Suprapubic skin (tissue), 4 donors: ENCODE results near the gene RAB10. TPM values are rescaled to one million over a fixed set of nuclear protein-coding genes. Genes with fewer than 3 reads are reported as not detected.

Experiments used
- DNase-seq, 2 donors: peaks; one replicate each; pipeline ENCODE4 v3.0.0-alpha.2; 2019; ENCODE audit warnings: low spot score in 2 of 2
- H3K27ac ChIP-seq: fragments of 200-600 bp; sonication (generic); one replicate; pipeline ENCODE4 v1.5.1; 2019
- H3K27me3 ChIP-seq: fragments of 200-600 bp; sonication (generic); one replicate; pipeline ENCODE4 v1.5.1; 2019
- H3K36me3 ChIP-seq: fragments of 200-600 bp; sonication (generic); one replicate; pipeline ENCODE4 v1.5.1; 2019
- H3K4me1 ChIP-seq: fragments of 200-600 bp; sonication (generic); one replicate; pipeline ENCODE4 v1.5.1; 2019
- H3K4me3 ChIP-seq: fragments of 200-600 bp; sonication (generic); one replicate; pipeline ENCODE4 v1.5.1; 2019; ENCODE audit warnings: mild to moderate bottlenecking
- H3K9me3 ChIP-seq: fragments of 200-600 bp; sonication (generic); one replicate; pipeline ENCODE4 v1.5.1; 2019
- CTCF ChIP-seq, 2 donors: fragments of 200-600 bp in 1 of 2; fragments of 450-650 bp in 1 of 2; sonication (generic) in 1 of 2; IDR thresholded peaks; one replicate each; pipeline ENCODE4 v1.5.1; 2016 to 2019; ENCODE audit warnings: antibody characterized with exemption in 2 of 2, mild to moderate bottlenecking in 1 of 2, moderate library complexity in 1 of 2
- EP300 ChIP-seq: sonication (generic); formaldehyde crosslinking; IDR thresholded peaks from one replicate; pipeline ENCODE4 v1.6.1; 2017; ENCODE audit warnings: antibody characterized with exemption
- POLR2A ChIP-seq, 2 donors: fragments of 450-650 bp; IDR thresholded peaks; one replicate each; pipeline ENCODE4 v1.6.1; 2017; ENCODE audit warnings: antibody characterized with exemption in 2 of 2, mild to moderate bottlenecking in 2 of 2, moderate library complexity in 2 of 2
- POLR2AphosphoS5 ChIP-seq, 3 donors: sonication (generic); formaldehyde crosslinking; IDR thresholded peaks; one replicate each; pipeline ENCODE4 v1.6.1; 2017; ENCODE audit warnings: antibody characterized with exemption in 3 of 3
- WGBS: methylation state at CpG from one replicate; pipeline ENCODE4 v1.1.5; 2018; 5-methylcytosine and 5-hydroxymethylcytosine counted together
- total RNA-seq, 4 donors: library from RNA; depleted of rRNA; stranded (reverse); fragments of >200 nt; gene quantifications; one replicate each; pipeline ENCODE4 v1.1.0, GENCODE V29; 2016

RAB10 gene
- total RNA-seq, 4 donors from 2014 or later, result 145 to 171 (median 165) TPM

- no peak overlapping the region for H3K4me3 ChIP-seq
- no peaks in the 10 kb centered on the region for H3K9me3 ChIP-seq
- H3K27me3 ChIP-seq, result no peaks in the 10 kb centered on the region
- 73% methylated on average over 8 of the region's 8 CpGs for WGBS
- DNase-seq, result no peak
- no peak for TF ChIP-seq EP300
- no peak for TF ChIP-seq POLR2AphosphoS5 (IDR thresholded peaks at IDR 0.05)
- no peak for TF ChIP-seq CTCF (IDR thresholded peaks at IDR 0.05)
- no peak for TF ChIP-seq POLR2A (IDR thresholded peaks at IDR 0.05)
- H3K36me3 ChIP-seq, result no peaks in the 10 kb centered on the region
- H3K27ac ChIP-seq, result no peak overlapping the region
- peaks cover 17% of the 10 kb centered on the region for H3K4me1 ChIP-seq
These were observed 40.8 kb downstream of the RAB10 start for GRCh38 chr2:26074676-26075075.

- Histone ChIP-seq H3K9me3 (no peaks in the 10 kb centered on the region), H3K36me3 (no peaks in the 10 kb centered on the region), H3K4me1 (peaks cover 17% of the 10 kb centered on the region), H3K27me3 (no peaks in the 10 kb centered on the region), H3K27ac (no peak overlapping the region), H3K4me3 (no peak overlapping the region)
- TF ChIP-seq POLR2A (IDR thresholded peaks at IDR 0.05) (no peak), CTCF (IDR thresholded peaks at IDR 0.05) (no peak), EP300 (no peak), POLR2AphosphoS5 (IDR thresholded peaks at IDR 0.05) (no peak)
- 85% methylated on average over 1 of the region's 1 CpG for WGBS
- DNase-seq, result no peak
These were observed 41.3 kb downstream of the RAB10 start for GRCh38 chr2:26075173-26075572.

GRCh38 chr2:26076001-26076587, 42.2 kb downstream of the RAB10 start:
- TF ChIP-seq POLR2AphosphoS5 (IDR thresholded peaks at IDR 0.05) (no peak), CTCF (IDR thresholded peaks at IDR 0.05) (no peak), EP300 (no peak), POLR2A (IDR thresholded peaks at IDR 0.05) (no peak)
- DNase-seq, result no peak
- Histone ChIP-seq H3K9me3 (no peaks in the 10 kb centered on the region), H3K4me3 (no peak overlapping the region), H3K36me3 (no peaks in the 10 kb centered on the region), H3K27ac (no peak overlapping the region), H3K4me1 (peaks cover 17% of the 10 kb centered on the region), H3K27me3 (no peaks in the 10 kb centered on the region)
- WGBS, result 100% methylated on average over 1 of the region's 1 CpG

GRCh38 chr2:26077291-26077690, 43.4 kb downstream of the RAB10 start:
- peaks cover 17% of the 10 kb centered on the region for H3K4me1 ChIP-seq
- no peaks in the 10 kb centered on the region for H3K27me3 ChIP-seq
- WGBS, result 86% methylated on average over 2 of the region's 2 CpGs
- no peak for DNase-seq
- H3K9me3 ChIP-seq, result no peaks in the 10 kb centered on the region
- TF ChIP-seq EP300 (no peak), CTCF (IDR thresholded peaks at IDR 0.05) (no peak), POLR2A (IDR thresholded peaks at IDR 0.05) (no peak), POLR2AphosphoS5 (IDR thresholded peaks at IDR 0.05) (no peak)
- no peak overlapping the region for H3K4me3 ChIP-seq
- H3K27ac ChIP-seq, result no peak overlapping the region
- H3K36me3 ChIP-seq, result no peaks in the 10 kb centered on the region

GRCh38 chr2:26078939-26079338, 45.1 kb downstream of the RAB10 start:
- Histone ChIP-seq H3K36me3 (no peaks in the 10 kb centered on the region), H3K27ac (no peak overlapping the region), H3K27me3 (no peaks in the 10 kb centered on the region), H3K9me3 (no peaks in the 10 kb centered on the region), H3K4me3 (no peak overlapping the region), H3K4me1 (peaks cover 5% of the 10 kb centered on the region)
- 97% methylated on average over 3 of the region's 3 CpGs for WGBS
- TF ChIP-seq EP300 (no peak), POLR2AphosphoS5 (IDR thresholded peaks at IDR 0.05) (no peak), POLR2A (IDR thresholded peaks at IDR 0.05) (no peak), CTCF (IDR thresholded peaks at IDR 0.05) (no peak)
- no peak for DNase-seq
